ENCODE results near the gene PHF21A.

The PHF21A gene

DNA sequence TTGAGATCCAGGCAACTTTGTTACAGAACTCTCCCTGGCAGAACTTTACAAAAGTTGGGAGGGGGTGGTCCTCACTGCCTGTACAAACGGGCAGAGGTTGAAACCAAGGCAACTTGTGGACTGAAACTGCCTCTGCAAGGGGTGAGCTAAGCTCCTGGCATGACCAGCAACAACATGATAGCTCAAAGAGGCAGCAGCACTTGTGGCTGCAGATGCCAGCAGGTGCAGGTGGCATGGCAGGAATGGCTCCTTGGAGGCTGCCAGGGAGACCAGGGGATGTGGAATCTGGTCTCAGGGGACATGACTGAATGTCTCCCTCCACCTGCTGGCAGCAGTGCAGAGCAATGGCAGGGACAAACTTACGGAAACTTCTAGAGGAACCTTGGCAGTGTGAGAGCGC lies 38.8 kb upstream of the PHF21A start:
- Histone ChIP-seq H2AFZ (ENCODE audit: low read length) (no peak overlapping the region), H4K20me1 (ENCODE audit: insufficient read depth, low read length, poor library complexity, severe bottlenecking) (no peaks in the 10 kb centered on the region), H3K9ac (ENCODE audit: low read depth, low read length, poor library complexity, severe bottlenecking) (no peak overlapping the region), H3F3A (ENCODE audit: low read depth) (no peaks in the 10 kb centered on the region), H3K9me2 (replicated peaks; ENCODE audit: low read depth, low read length) (no peaks in the 10 kb centered on the region), H3K4me3 (ENCODE audit: low read length, poor library complexity, severe bottlenecking) (no peak overlapping the region), H3K4me2 (ENCODE audit: low read depth, low read length, poor library complexity, severe bottlenecking) (no peak overlapping the region), H3K27me3 (ENCODE audit: insufficient read depth, low read length, poor library complexity, severe bottlenecking) (no peaks in the 10 kb centered on the region), H3K79me2 (ENCODE audit: insufficient read depth, low read length) (no peaks in the 10 kb centered on the region), H3K4me1 (ENCODE audit: insufficient read depth, low read length, poor library complexity, severe bottlenecking) (no peaks in the 10 kb centered on the region), H3K9me3 (ENCODE audit: insufficient read depth, low read depth, low read length) (no peaks in the 10 kb centered on the region), H3K36me3 (ENCODE audit: insufficient read depth, low read length) (no peaks in the 10 kb centered on the region)
- TF ChIP-seq CTCF (conservative IDR thresholded peaks at IDR 0.05; ENCODE audit: low read length) (no peak), EZH2phosphoT487 (IDR thresholded peaks at IDR 0.05; ENCODE audit: borderline replicate concordance) (no peak)

- Histone ChIP-seq H3K9me3 (ENCODE audit: insufficient read depth, low read depth, low read length) (no peaks in the 10 kb centered on the region), H3F3A (ENCODE audit: low read depth) (no peaks in the 10 kb centered on the region), H3K36me3 (ENCODE audit: insufficient read depth, low read length) (no peaks in the 10 kb centered on the region), H3K4me3 (ENCODE audit: low read length, poor library complexity, severe bottlenecking) (no peak overlapping the region), H4K20me1 (ENCODE audit: insufficient read depth, low read length, poor library complexity, severe bottlenecking) (no peaks in the 10 kb centered on the region), H3K4me1 (ENCODE audit: insufficient read depth, low read length, poor library complexity, severe bottlenecking) (no peaks in the 10 kb centered on the region), H3K79me2 (ENCODE audit: insufficient read depth, low read length) (no peaks in the 10 kb centered on the region), H3K9me2 (replicated peaks; ENCODE audit: low read depth, low read length) (no peaks in the 10 kb centered on the region), H3K4me2 (ENCODE audit: low read depth, low read length, poor library complexity, severe bottlenecking) (no peak overlapping the region), H3K27me3 (ENCODE audit: insufficient read depth, low read length, poor library complexity, severe bottlenecking) (no peaks in the 10 kb centered on the region), H3K9ac (ENCODE audit: low read depth, low read length, poor library complexity, severe bottlenecking) (no peak overlapping the region), H2AFZ (ENCODE audit: low read length) (no peak overlapping the region)
- no peak for TF ChIP-seq CTCF (conservative IDR thresholded peaks at IDR 0.05; ENCODE audit: low read length)
Measured at GRCh38 chr11:46159680-46160079, 38.4 kb upstream of the PHF21A start.

DNA sequence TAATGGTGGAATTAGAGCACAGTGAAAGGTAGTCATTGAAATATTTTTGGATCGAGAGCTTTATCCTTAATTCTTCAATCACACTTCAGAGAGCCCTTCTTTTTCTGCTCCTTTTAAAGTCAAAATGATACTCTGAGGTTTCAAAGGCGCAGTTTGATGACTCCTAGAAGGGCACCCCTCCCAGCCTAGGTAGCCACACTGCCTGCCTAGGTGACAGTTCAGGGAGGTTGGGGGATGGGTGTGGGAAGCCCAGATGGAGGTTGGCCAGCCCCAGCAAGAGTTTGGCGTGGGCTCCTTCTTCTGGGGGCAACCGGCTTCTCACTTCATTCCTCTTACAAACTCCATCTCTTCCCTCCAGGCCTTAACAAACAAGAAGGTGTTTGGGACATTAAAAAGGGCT lies 28.6 kb upstream of the PHF21A start:
- H3K27me3 ChIP-seq (ENCODE audit: insufficient read depth, low read length, poor library complexity, severe bottlenecking): no peaks in the 10 kb centered on the region
- H3K9ac ChIP-seq (ENCODE audit: low read depth, low read length, poor library complexity, severe bottlenecking): no peak overlapping the region
- H3K9me3 ChIP-seq (ENCODE audit: insufficient read depth, low read depth, low read length): no peaks in the 10 kb centered on the region
- H3K36me3 ChIP-seq (ENCODE audit: insufficient read depth, low read length): no peaks in the 10 kb centered on the region
- H4K20me1 ChIP-seq (ENCODE audit: insufficient read depth, low read length, poor library complexity, severe bottlenecking): no peaks in the 10 kb centered on the region
- no peak overlapping the region for H3K4me2 ChIP-seq (ENCODE audit: low read depth, low read length, poor library complexity, severe bottlenecking)
- no peak overlapping the region for H3K4me3 ChIP-seq (ENCODE audit: low read length, poor library complexity, severe bottlenecking)
- H3K9me2 ChIP-seq (replicated peaks; ENCODE audit: low read depth, low read length): no peaks in the 10 kb centered on the region
- TF ChIP-seq EZH2phosphoT487 (IDR thresholded peaks at IDR 0.05; ENCODE audit: borderline replicate concordance) (no peak), CTCF (conservative IDR thresholded peaks at IDR 0.05; ENCODE audit: low read length) (no peak)
- H3K4me1 ChIP-seq (ENCODE audit: insufficient read depth, low read length, poor library complexity, severe bottlenecking): no peaks in the 10 kb centered on the region
- H3K79me2 ChIP-seq (ENCODE audit: insufficient read depth, low read length): no peaks in the 10 kb centered on the region
- H2AFZ ChIP-seq (ENCODE audit: low read length): no peak overlapping the region
- no peaks in the 10 kb centered on the region for H3F3A ChIP-seq (ENCODE audit: low read depth)
